Measurements from ENCODE around the gene DNAL1.

- TF ChIP-seq CTCF (IDR thresholded peaks at IDR 0.05) (no peak), POLR2A (IDR thresholded peaks at IDR 0.05) (no peak), EP300 (IDR thresholded peaks at IDR 0.05) (no peak)
Measured at GRCh38 chr14:73710737-73711136, 66.0 kb downstream of the DNAL1 start.
